ENCODE results near the gene CCDC170. TPM values are rescaled to one million over a fixed set of nuclear protein-coding genes. Genes with fewer than 3 reads are reported as not detected.

Gene CCDC170
- total RNA-seq, 8 experiments from 2014 or later: 0.09 to 8.6 (median 0.26) TPM

DNA sequence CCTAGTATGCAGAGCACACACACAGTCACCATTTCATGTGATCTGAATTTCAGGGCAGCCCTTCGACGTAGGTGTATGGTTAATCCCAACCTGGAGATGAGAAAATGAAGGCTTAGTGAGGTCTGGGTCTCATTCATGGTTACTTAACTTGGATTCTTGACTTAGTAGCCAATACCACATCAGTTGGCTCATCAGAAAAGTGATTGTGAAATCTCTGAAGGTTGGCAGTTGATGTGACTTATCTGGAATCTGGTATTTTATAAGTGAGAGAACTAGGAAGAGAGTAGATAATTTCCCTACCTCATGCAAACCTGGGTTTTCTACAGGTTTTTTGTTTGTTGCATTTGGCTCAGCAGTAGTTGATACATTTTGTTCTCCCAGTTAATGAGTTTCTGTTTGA lies 123.7 kb downstream of the CCDC170 start:
- Histone ChIP-seq H3K4me3 (no peak overlapping the region), H3K4me1 (replicated peaks in 1 of 2) (no peaks in the 10 kb centered on the region), H3K27ac (no peak overlapping the region)
- ATAC-seq (replicated peaks in 6 of 8): no peak
- in situ Hi-C loops (cut with MboI; ENCODE audit: low pct_unique_long_range_greater_than_20kb in 2 of 9, low sequenced_read_pairs in 9 of 9, unreplicated experiment in 9 of 9): no loop called here
- 36 to 100% (median 68%) methylated on average over 2 of the region's 2 CpGs; no CpG with 5 or more reads in 6 of the 10 experiments for WGBS, 10 experiments

DNA sequence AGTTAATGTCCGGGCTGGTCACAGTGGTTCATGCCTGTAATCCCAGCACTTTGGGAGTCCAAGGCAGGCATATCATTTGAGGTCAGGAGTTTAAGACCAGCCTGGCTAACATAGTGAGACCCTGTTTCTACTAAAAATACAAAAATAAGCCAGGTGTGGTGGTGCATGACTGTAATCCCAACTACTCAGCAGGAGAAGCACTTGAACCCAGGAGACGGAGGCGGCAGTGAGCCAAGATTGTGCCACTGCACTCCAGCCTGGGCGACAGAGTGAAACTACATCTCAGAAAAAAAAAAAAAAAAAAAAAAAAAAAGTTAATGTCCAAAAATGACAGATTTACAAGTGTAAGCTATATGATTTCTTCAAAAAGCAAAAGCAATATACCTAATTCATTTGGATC lies 124.9 kb downstream of the CCDC170 start:
- H3K4me3 ChIP-seq: no peak overlapping the region
- H3K27ac ChIP-seq: no peak overlapping the region
- in situ Hi-C loops (cut with MboI; ENCODE audit: low pct_unique_long_range_greater_than_20kb in 2 of 9, low sequenced_read_pairs in 9 of 9, unreplicated experiment in 9 of 9): no loop called here
- no peaks in the 10 kb centered on the region for H3K4me1 ChIP-seq (replicated peaks in 1 of 2)
- ATAC-seq (replicated peaks in 6 of 8): no peak
- 7 to 100% (median 81%) methylated on average over 1 to 3 of the region's 4 CpGs; no CpG with 5 or more reads in 4 of the 10 experiments for WGBS, 10 experiments

DNA sequence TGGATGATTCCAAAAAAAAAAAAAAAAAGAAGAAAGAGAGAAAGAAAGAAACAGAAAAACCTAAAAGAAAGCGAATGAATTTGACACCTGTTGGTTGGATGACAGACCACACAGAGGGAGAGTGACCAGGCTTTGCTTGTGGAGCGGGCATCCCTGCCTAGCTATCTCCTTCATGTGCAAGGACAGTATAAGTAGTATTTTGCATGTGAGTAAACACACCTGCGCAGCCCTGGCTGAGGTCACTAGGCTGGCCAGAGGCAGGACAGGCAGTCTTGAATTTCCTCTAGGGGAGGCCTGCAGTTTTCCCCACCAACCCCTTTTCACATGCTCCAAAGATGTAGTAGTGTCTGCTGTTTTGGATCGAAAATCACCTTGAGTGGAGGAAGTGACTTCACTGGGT lies 126.4 kb downstream of the CCDC170 start:
- Histone ChIP-seq H3K27ac (no peak overlapping the region), H3K4me1 (replicated peaks in 1 of 2) (no peaks in the 10 kb centered on the region), H3K4me3 (no peak overlapping the region)
- in situ Hi-C loops (cut with MboI; ENCODE audit: low pct_unique_long_range_greater_than_20kb in 2 of 9, low sequenced_read_pairs in 9 of 9, unreplicated experiment in 9 of 9): no loop called here
- 36 to 100% (median 44%) methylated on average over 1 to 4 of the region's 4 CpGs for WGBS, 10 experiments
- ATAC-seq (replicated peaks in 6 of 8): peak in 1 of 8 experiments; percentile 53

GRCh38 chr6:151624071-151624470 lies 130.3 kb downstream of the CCDC170 start:
- Histone ChIP-seq H3K27ac (no peak overlapping the region), H3K4me3 (no peak overlapping the region), H3K4me1 (replicated peaks in 1 of 2) (no peaks in the 10 kb centered on the region)
- 0 to 100% (median 67%) methylated on average over 1 to 2 of the region's 2 CpGs; no CpG with 5 or more reads in 1 of the 10 experiments for WGBS, 10 experiments
- no peak for ATAC-seq (replicated peaks in 6 of 8)
- in situ Hi-C loops (cut with MboI; ENCODE audit: low pct_unique_long_range_greater_than_20kb in 2 of 9, low sequenced_read_pairs in 9 of 9, unreplicated experiment in 9 of 9): no loop called here

DNA sequence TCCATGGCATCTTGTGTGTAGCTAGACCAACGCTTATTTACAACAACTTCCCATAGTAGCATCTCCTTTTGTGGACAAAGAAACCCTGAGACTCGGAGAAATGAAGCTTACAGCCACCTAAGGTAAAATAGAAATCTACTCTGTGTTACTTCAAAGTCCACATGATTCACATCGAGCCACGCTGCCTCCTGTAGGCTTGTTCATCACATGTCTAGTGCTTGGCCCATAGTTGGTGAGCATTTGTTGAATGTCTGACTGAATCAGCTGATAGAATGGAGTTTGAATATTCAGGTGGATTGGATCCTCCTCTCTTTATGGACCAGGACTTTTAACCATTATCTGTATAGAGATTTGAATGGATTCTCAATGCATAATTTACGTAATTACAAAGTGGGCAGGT lies 130.7 kb downstream of the CCDC170 start:
- no peak overlapping the region for H3K27ac ChIP-seq
- H3K4me1 ChIP-seq (replicated peaks in 1 of 2): no peaks in the 10 kb centered on the region
- no peak overlapping the region for H3K4me3 ChIP-seq
- ATAC-seq (replicated peaks in 6 of 8): peak in 1 of 8 experiments; percentile 28
- WGBS, 10 experiments: 0 to 88% (median 70%) methylated on average over 1 to 5 of the region's 5 CpGs
- in situ Hi-C loops (cut with MboI; ENCODE audit: low pct_unique_long_range_greater_than_20kb in 2 of 9, low sequenced_read_pairs in 9 of 9, unreplicated experiment in 9 of 9): no loop called here

DNA sequence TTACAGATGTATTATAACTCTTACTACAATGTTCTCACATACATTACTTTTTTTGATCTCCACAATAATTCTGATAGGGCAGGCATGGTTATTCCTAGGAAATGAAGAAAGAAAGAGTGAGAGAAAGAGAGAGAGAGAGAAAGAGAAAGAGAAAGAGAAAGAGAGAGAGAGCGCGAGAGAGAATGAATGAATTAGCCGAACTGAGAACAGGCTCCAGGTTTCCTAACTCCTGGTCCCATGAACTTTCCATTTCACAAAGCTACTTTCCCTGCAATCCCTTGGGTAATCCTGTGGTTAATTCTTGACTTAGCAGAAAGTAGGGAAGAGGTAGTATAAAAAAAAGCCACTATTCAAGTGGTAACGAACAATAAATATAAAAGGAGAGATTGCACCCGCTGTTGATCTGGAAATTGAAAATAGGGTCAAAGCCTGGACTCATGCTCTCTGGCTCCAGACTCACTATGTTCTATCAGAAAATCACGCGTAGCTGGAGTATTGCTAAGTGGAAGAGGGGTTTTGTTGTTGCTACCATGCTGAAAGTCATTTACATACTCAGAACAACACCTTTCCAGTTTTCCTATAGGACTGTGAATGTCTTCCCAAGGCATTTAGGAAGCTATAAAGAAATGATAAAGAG lies 131.2 kb downstream of the CCDC170 start:
- no peak overlapping the region for H3K27ac ChIP-seq
- H3K4me3 ChIP-seq: no peak overlapping the region
- no peaks in the 10 kb centered on the region for H3K4me1 ChIP-seq (replicated peaks in 1 of 2)
- WGBS, 10 experiments: 49 to 100% (median 86%) methylated on average over 2 to 7 of the region's 7 CpGs
- no peak for ATAC-seq (replicated peaks in 6 of 8)
- in situ Hi-C loops (cut with MboI; ENCODE audit: low pct_unique_long_range_greater_than_20kb in 2 of 9, low sequenced_read_pairs in 9 of 9, unreplicated experiment in 9 of 9): no loop called here

DNA sequence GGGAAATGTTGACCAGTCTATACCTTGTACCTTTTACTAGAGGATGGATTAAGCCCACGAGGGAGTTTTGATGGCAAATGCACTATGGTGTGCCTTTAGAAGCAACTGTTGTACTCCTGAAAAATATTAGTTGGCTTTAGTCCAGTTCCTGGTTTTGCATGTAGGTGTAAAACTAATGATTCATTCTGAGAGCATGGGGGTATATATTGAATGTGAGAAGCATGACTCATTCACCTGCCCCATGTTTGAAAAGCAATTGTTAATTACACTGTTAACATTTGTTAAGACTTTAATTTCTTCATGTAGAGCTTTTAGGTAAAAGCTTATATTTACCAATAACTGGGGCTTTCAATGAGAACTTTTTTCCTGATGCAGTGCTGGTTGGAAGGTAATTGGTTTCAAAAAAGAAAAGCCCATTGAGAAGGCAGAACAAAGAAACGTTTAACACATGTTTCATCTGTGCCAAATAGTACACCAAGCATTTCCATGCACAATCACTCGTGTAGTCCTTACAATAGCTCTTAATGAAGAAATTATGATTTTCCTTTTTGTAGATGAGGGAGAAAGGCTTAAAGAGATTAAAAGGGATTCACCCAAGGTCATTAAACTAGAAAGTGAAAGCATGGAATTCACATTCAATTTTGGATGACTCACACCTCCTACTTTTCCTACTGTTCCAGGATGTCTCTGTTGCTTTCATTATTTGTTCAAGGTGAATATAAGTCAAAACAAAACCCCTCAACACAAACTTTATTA lies 134.1 kb downstream of the CCDC170 start:
- 0 to 100% (median 29%) methylated on average over 1 to 3 of the region's 3 CpGs for WGBS, 10 experiments
- Histone ChIP-seq H3K4me3 (no peak overlapping the region), H3K4me1 (replicated peaks in 1 of 2) (no peaks in the 10 kb centered on the region), H3K27ac (no peak overlapping the region)
- ATAC-seq (replicated peaks in 6 of 8): peak in 2 of 8 experiments; percentile 50 to 52
- in situ Hi-C loops (cut with MboI; ENCODE audit: low pct_unique_long_range_greater_than_20kb in 2 of 9, low sequenced_read_pairs in 9 of 9, unreplicated experiment in 9 of 9): no loop called here

GRCh38 chr6:151629791-151630190 lies 136.0 kb downstream of the CCDC170 start:
- Histone ChIP-seq H3K27ac (no peak overlapping the region), H3K4me1 (replicated peaks in 1 of 2) (no peaks in the 10 kb centered on the region), H3K4me3 (no peak overlapping the region)
- no peak for ATAC-seq (replicated peaks in 6 of 8)
- WGBS, 10 experiments: 36 to 78% (median 60%) methylated on average over 2 to 4 of the region's 4 CpGs; no CpG with 5 or more reads in 7 of the 10 experiments
- in situ Hi-C loops (cut with MboI; ENCODE audit: low pct_unique_long_range_greater_than_20kb in 2 of 9, low sequenced_read_pairs in 9 of 9, unreplicated experiment in 9 of 9): no loop called here

- no peak for ATAC-seq (replicated peaks in 6 of 8)
- H3K4me1 ChIP-seq (replicated peaks in 1 of 2): no peaks in the 10 kb centered on the region
- H3K4me3 ChIP-seq: no peak overlapping the region
- no peak overlapping the region for H3K27ac ChIP-seq
- in situ Hi-C loops (cut with MboI; ENCODE audit: low pct_unique_long_range_greater_than_20kb in 2 of 9, low sequenced_read_pairs in 9 of 9, unreplicated experiment in 9 of 9): no loop called here
Measured at GRCh38 chr6:151630387-151630786, 136.6 kb downstream of the CCDC170 start.

DNA sequence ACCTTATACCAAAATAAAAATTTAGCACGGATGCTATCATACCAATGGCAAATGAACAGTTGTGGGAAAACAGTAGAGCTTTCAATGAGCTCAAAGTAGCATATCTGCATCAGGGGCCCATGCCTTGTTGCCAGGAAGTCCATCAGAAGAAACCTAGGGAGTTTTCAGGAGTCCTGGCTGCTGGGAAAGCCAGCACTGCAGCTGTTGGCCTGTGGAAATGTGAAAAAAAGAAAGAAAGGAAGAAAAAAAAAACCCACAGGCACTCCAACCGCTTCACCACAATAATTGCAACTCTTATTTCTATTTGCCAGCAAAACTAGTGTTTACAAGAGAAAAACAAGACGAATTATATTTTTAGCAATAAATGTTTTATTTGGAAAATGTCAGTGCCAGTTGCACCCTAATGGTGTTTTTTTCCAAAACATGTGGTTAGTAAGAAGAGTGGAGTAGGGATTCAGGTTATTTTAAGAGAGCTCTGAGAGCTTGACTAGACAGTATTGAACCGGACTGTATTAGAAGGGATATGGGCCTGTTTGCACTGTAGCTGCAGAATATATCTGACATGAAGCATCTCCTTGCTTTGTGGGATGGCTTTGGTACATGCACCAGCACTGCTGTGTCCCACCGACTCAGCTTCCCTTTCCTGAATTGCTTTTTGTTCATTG lies 137.3 kb downstream of the CCDC170 start:
- H3K27ac ChIP-seq: no peak overlapping the region
- H3K4me3 ChIP-seq: no peak overlapping the region
- no peaks in the 10 kb centered on the region for H3K4me1 ChIP-seq (replicated peaks in 1 of 2)
- no peak for ATAC-seq (replicated peaks in 6 of 8)
- in situ Hi-C loops (cut with MboI; ENCODE audit: low pct_unique_long_range_greater_than_20kb in 2 of 9, low sequenced_read_pairs in 9 of 9, unreplicated experiment in 9 of 9): no loop called here
- 11 to 100% (median 75%) methylated on average over 1 to 5 of the region's 5 CpGs for WGBS, 10 experiments

GRCh38 chr6:151632415-151632987 lies 138.7 kb downstream of the CCDC170 start:
- ATAC-seq (replicated peaks in 6 of 8): no peak
- H3K4me3 ChIP-seq: no peak overlapping the region
- H3K4me1 ChIP-seq (replicated peaks in 1 of 2): no peaks in the 10 kb centered on the region
- in situ Hi-C loops (cut with MboI; ENCODE audit: low pct_unique_long_range_greater_than_20kb in 2 of 9, low sequenced_read_pairs in 9 of 9, unreplicated experiment in 9 of 9): no loop called here
- 11 to 100% (median 74%) methylated on average over 1 to 2 of the region's 2 CpGs; no CpG with 5 or more reads in 2 of the 10 experiments for WGBS, 10 experiments
- H3K27ac ChIP-seq: no peak overlapping the region

- peak in 1 of 8 experiments; percentile 98 for ATAC-seq (replicated peaks in 6 of 8)
- Histone ChIP-seq H3K27ac (no peak overlapping the region), H3K4me1 (replicated peaks in 1 of 2) (no peaks in the 10 kb centered on the region), H3K4me3 (no peak overlapping the region)
- 10 to 93% (median 83%) methylated on average over 2 to 5 of the region's 5 CpGs; no CpG with 5 or more reads in 4 of the 10 experiments for WGBS, 10 experiments
- in situ Hi-C loops (cut with MboI; ENCODE audit: low pct_unique_long_range_greater_than_20kb in 2 of 9, low sequenced_read_pairs in 9 of 9, unreplicated experiment in 9 of 9): no loop called here
Measured at GRCh38 chr6:151633526-151634335, 139.9 kb downstream of the CCDC170 start.

Measured in motor neuron (in vitro differentiated cells).